ENCODE data around the gene SHISA5. TPM values are rescaled to one million over a fixed set of nuclear protein-coding genes. Genes with fewer than 3 reads are reported as not detected.

The SHISA5 gene
- polyA plus RNA-seq, 1 experiment = 217 TPM

- Histone ChIP-seq H3K4me3 (ENCODE audit: low read depth, low read length) (no peak overlapping the region), H3K36me3 (ENCODE audit: control insufficient read depth, insufficient read depth, low read length) (peaks cover 10% of the 10 kb centered on the region), H3K27me3 (ENCODE audit: control insufficient read depth, insufficient read depth, low read length) (no peaks in the 10 kb centered on the region)
- TF ChIP-seq CTCF (IDR thresholded peaks at IDR 0.05; ENCODE audit: insufficient read depth, low read depth, low read length) = no peak
- POLR2A ChIA-PET = no interaction called here
- no peak for DNase-seq (ENCODE audit: low read depth)
- CTCF ChIA-PET = interaction anchor here (0.6 to 8.1 kb wide), 6 partner anchors 10 to 74 kb away, joined by 3 to 55 read pairs (median 4); partner anchors contain the start of genes CCDC51 and TMA7
Measured at GRCh38 chr3:48423241-48423882, 80.6 kb downstream of the SHISA5 start.

- ChIA-PET CTCF (interaction anchor here (0.6 to 8.1 kb wide), 5 partner anchors 13 to 73 kb away, joined by 3 to 55 read pairs (median 3); partner anchors contain the start of genes CCDC51 and TMA7), POLR2A (no interaction called here)
- Histone ChIP-seq H3K4me3 (ENCODE audit: low read depth, low read length) (no peak overlapping the region), H3K36me3 (ENCODE audit: control insufficient read depth, insufficient read depth, low read length) (peaks cover 13% of the 10 kb centered on the region), H3K27me3 (ENCODE audit: control insufficient read depth, insufficient read depth, low read length) (no peaks in the 10 kb centered on the region)
- DNase-seq (ENCODE audit: low read depth) = no peak
- TF ChIP-seq CTCF (IDR thresholded peaks at IDR 0.05; ENCODE audit: insufficient read depth, low read depth, low read length) = no peak
Measured at GRCh38 chr3:48422681-48423080, 81.3 kb downstream of the SHISA5 start.

GRCh38 chr3:48422272-48422671, 81.7 kb downstream of the SHISA5 start:
- Histone ChIP-seq H3K36me3 (ENCODE audit: control insufficient read depth, insufficient read depth, low read length) (peaks cover 13% of the 10 kb centered on the region), H3K27me3 (ENCODE audit: control insufficient read depth, insufficient read depth, low read length) (no peaks in the 10 kb centered on the region), H3K4me3 (ENCODE audit: low read depth, low read length) (no peak overlapping the region)
- CTCF ChIA-PET = interaction anchor here (1.0 to 8.1 kb wide), 4 partner anchors 14 to 22 kb away, joined by 3 to 55 read pairs (median 4); partner anchors contain the start of genes CCDC51 and TMA7
- no peak for TF ChIP-seq CTCF (IDR thresholded peaks at IDR 0.05; ENCODE audit: insufficient read depth, low read depth, low read length)
- POLR2A ChIA-PET = no interaction called here
- DNase-seq (ENCODE audit: low read depth) = no peak

- Histone ChIP-seq H3K4me3 (ENCODE audit: low read depth, low read length) (no peak overlapping the region), H3K36me3 (ENCODE audit: control insufficient read depth, insufficient read depth, low read length) (peaks cover 19% of the 10 kb centered on the region), H3K27me3 (ENCODE audit: control insufficient read depth, insufficient read depth, low read length) (no peaks in the 10 kb centered on the region)
- no peak for DNase-seq (ENCODE audit: low read depth)
- ChIA-PET POLR2A (no interaction called here), CTCF (interaction anchor here (0.5 to 1.2 kb wide), 2 partner anchors 13 to 20 kb away, joined by 3 to 5 read pairs; no protein-coding TSS in a partner anchor)
- no peak for TF ChIP-seq CTCF (IDR thresholded peaks at IDR 0.05; ENCODE audit: insufficient read depth, low read depth, low read length)
Measured at GRCh38 chr3:48420561-48420960, 83.4 kb downstream of the SHISA5 start.

- Histone ChIP-seq H3K4me3 (ENCODE audit: low read depth, low read length) (no peak overlapping the region), H3K36me3 (ENCODE audit: control insufficient read depth, insufficient read depth, low read length) (peaks cover 28% of the 10 kb centered on the region), H3K27me3 (ENCODE audit: control insufficient read depth, insufficient read depth, low read length) (no peaks in the 10 kb centered on the region)
- no peak for DNase-seq (ENCODE audit: low read depth)
- no peak for TF ChIP-seq CTCF (IDR thresholded peaks at IDR 0.05; ENCODE audit: insufficient read depth, low read depth, low read length)
- CTCF ChIA-PET = interaction anchor here (1.0 to 1.2 kb wide), 2 partner anchors 19 to 121 kb away, joined by 3 to 5 read pairs; no protein-coding TSS in a partner anchor
- POLR2A ChIA-PET = no interaction called here
Measured at GRCh38 chr3:48419597-48419996, 84.4 kb downstream of the SHISA5 start.
